GM21717 (cell line): Measurements from ENCODE around the gene USP8.
A peak's percentile ranks its signal among the peaks of the same experiment; 100 is the strongest.
"Not testable (repeated sequence)": the region's sequence is repeated elsewhere in the genome, so short reads cannot be mapped to it uniquely, and the experiment has no call there.

ENCODE experiments used
- ATAC-seq: cut with Tn5 transposase; IDR thresholded peaks from one replicate; pipeline ENCODE4 v1.9.1; 2021; ENCODE audit warnings: mild to moderate bottlenecking, moderate library complexity; ENCODE audit not compliant: unreplicated experiment

Gene USP8

DNA sequence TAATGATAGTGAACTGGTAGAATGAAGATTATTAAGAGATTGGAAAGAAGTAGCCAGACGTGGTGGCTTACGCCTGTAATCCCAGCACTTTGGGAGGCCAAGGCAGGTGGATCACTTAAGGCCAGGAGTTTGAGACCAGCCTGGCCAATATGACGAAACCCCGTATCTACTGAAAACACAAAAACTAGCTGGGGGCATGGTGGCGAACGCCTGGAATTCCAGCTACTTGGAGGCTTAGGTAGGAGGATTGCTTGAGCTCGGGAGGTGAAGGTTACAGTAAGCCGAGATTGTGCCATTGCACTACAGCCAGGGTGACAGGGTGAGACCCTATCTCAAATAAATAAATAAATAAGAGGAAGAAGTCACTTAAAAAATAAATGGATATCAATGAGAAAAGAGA lies 14.0 kb downstream of the USP8 start:
- ATAC-seq = no peak

- no peak for ATAC-seq
Observed at GRCh38 chr15:50440932-50441331, 16.7 kb downstream of the USP8 start.

DNA sequence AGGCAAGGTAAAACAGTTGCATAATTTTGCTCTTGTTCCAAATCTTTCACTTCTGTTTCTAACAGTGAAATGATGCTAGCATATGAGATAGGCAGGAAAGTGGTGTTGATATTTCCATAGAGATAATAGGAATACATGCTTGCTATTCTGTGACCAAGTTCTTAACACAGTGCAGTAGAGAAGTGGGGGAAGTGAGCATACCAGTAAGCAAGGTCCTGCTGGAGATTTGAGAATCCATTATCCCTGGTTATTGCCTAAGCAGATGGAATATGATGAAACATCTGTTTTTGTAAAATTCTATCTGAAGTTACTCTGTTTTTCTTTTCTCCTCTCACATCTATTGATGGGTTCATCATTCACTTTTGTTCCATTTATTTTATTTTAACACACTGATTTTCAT lies 28.7 kb downstream of the USP8 start:
- no peak for ATAC-seq

DNA sequence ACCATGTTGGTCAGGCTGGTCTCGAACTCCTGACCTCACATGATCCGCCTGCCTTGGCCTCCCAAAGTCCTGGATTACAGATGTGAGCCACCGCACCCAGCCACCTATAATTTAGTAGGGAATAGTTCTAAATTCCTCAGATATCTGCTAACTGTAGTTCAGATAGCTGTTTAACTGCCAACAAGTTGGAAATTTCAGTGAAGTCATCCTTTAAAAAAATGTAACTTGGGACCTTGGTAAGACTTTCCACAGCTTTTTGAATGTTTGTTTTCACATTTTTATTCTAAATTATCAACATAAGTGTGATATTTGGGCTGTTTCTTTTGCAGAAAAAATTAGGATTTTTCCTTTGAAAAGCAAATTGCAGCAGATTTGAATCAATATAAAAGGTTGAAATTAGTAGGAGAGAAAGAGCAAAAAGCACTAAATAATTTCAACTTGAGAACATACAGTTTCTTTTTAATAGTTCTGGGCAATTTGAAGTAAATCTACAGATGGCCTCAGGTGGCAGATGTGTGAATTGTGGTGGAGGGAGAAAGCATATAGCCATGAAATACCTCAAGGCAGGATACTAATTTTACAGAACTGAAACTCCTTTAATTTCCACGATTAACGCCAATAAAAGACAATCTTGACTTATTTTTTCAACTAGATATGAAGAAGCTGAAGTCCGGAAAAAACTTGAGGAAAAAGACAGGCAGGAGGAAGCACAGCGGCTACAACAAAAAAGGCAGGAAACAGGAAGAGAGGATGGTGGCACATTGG lies 34.3 kb downstream of the USP8 start:
- no peak for ATAC-seq

DNA sequence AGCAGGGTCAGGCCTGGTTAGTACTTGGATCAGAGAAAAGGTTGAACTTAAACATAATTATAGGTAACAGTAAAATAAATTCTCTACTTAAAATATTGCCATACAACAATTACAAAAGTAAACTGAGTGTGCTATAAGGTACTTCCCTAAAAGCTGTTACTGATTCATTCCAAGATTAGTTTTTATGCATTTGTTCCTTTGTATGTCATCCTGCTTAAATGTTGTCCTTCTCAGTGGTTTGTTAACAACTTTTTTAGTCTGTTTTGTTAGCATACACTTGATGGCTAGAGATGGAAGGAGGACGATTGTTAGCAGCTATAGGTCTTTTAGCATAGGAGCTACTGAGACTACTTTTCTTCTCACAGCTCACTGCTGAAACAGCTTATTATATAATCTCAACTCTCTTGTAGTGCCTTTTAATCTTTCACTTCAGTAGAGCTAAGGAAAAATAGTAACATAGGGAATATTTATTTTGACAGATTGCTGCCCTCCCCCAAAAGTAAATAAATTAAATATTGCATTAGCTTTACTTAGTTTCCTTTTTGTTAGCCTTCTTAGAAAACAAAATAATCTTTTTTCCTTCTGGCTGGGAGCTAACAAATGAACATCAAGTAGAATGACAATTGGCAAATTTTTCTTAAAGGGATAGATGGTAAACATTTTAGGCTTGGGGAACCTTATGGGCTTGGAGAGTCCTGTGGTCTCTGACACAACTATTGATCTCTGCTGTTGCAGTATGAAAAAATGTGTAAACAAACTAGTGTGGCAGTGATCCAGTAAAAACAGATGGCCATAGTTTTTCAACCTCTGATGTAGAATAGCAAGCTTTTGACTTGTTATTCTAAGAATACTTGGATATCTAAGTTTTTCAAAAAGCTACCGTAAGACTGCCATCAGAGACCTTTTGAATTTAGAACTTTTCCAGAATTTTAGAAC lies 39.5 kb downstream of the USP8 start:
- no peak for ATAC-seq

DNA sequence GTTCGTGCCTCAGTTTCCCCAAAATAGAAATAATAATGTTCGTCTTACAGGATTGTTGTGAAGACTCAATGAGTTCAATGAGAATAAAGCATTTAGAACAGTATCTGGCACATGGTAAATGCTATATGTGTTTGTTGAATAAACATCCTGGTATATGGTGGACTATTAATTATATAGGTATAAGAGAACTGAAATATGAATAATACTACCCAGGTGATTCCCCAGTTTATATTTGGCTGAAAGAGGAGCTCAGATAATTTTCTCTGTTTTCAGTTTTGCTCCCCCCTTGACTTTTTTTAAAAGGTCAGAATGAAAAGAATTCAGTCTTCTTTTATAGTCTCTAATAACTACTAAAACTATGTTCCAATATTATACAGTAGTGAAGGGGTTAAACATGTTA lies 46.9 kb downstream of the USP8 start:
- no peak for ATAC-seq

DNA sequence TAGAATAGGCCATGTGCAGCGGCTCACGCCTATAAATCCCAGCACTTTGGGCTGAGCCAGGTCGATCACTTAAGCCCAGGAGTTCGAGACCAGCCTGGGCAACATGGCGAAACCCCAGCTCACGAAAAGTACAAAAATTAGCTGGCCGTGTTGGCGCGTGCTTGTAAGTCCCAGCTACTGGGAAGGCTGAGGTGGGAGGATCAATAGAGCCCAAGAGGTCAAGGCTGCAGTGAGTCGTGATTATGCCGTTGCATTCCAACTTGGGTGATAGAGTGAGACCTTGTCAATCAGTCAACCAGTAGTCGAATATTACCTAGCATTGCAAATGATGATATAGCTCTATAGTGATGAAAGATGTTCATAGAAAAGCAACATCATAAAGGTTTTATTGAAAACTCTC lies 51.9 kb downstream of the USP8 start:
- ATAC-seq = no peak

DNA sequence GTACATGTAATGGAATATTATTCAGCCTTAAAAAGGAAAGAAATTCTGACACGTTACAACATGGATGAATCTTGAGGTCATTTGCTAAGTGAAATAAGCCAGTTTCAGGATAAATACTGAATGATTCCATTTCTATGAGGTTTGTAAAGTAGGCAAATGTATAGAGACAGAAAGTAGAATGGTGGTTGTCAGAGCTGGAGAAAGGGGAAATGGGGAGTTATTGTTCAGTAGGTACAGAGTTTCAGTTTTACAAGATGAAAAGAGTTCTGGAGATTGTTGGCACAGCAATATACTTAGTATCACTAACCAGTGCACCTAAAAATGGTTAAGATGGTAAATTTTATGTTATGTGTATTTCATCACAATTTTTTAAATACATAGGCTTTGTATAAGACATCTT lies 60.6 kb downstream of the USP8 start:
- ATAC-seq = peak; percentile 69

- ATAC-seq = no peak
Observed at GRCh38 chr15:50485389-50485788, 61.2 kb downstream of the USP8 start.

GRCh38 chr15:50487287-50487686 lies 63.1 kb downstream of the USP8 start:
- no peak for ATAC-seq

DNA sequence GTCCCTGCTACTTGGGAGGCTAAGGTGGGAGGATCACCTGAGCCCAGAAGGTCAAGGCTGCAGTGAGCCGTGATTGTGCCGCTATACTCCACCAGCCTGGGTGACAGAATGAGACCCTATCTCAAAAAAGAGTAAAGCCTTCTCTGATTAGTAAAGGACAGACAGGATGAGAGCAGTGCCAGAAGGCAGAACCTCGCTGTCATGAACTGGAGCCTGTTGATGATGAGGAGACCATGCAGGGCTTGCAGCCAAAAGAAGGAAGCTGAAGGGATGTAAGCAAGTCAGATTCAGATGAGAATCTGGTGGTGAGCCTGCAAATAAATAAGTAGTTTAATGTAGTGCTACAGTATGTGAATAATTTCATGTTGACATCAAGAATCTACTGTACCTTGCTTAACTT lies 69.4 kb downstream of the USP8 start:
- ATAC-seq = no peak

DNA sequence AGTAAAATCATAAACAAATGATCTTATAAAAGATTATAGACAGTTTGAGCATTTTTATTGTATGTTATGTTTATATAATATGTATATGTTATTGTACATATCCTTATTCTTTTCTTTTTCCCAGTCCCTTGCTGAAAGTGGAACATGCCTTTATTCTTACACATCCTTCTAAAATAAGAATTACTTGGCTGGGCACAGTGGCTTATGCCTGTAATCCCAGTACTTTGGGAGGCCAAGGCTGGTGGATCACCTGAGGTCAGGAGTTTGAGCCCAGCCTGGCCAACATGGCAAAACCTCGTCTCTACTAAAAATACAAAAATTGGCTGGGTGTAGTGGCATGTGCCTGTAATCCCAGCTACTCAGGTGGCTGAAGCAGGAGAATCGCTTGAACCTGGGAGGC lies 70.3 kb downstream of the USP8 start:
- ATAC-seq = not testable (repeated sequence)

GRCh38 chr15:50496692-50497091 lies 72.5 kb downstream of the USP8 start:
- ATAC-seq = no peak

DNA sequence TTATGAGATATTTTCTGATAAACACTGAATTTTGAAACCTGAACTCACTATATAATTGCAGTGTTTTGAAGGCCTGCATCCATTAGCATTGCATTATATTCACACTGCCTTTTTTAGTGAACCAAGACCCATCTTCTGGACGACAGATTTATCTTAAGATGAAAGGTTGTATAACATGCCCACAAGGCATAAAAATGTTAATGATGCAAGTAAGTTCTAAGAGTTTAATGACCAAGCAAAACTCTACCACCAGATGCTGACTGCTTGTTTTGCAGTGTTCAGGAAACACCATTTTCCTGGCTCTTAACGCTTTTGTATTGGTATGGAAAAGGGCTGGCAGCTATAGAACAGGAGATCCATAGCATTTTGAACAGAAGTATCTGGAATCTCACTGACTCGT lies 76.1 kb downstream of the USP8 start:
- no peak for ATAC-seq

- ATAC-seq = no peak
Observed at GRCh38 chr15:50501815-50502214, 77.6 kb downstream of the USP8 start.

DNA sequence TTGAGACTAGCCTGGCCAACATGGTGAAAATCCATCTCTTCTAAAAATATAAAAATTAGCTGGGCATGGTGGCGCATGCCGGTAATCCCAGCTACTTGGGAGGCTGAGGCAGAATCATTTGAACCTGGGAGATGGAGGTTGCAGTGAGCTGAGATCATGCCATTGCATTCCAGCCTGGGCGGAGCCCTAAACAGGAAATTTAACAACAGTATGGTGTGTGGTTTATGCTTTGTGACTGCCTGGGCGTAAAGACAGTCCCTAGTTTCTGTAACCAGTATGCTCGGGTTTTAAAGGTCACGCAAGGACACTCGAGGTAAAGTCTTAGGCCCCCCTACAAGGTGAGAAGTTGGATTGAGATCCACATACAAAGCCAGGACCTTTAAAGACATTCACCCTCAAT lies 78.9 kb downstream of the USP8 start:
- no peak for ATAC-seq

GRCh38 chr15:50505656-50506055 lies 81.5 kb downstream of the USP8 start:
- not testable (repeated sequence) for ATAC-seq

DNA sequence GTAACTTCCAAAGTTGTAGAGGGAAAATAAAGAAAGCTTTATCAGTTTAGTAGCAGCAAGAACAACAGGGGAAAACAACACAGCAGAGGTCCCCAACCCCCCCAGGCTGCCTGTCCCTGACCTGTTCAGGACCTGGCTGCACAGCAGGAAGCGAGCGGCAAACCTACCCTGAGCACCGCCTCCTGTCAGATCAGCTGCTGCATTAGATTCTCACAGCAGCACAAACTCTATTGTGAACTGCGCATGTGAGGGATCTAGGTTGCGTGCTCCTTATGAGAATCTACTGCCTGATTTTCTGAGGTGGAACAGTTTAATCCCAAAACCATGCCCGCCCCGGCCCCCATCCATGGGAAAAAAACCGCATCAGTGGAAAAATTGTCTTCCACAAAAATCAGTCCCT lies 81.9 kb downstream of the USP8 start:
- ATAC-seq = no peak

GRCh38 chr15:50513001-50513400 lies 88.8 kb downstream of the USP8 start:
- no peak for ATAC-seq

- no peak for ATAC-seq
Observed at GRCh38 chr15:50519740-50520425, 95.7 kb downstream of the USP8 start.

GRCh38 chr15:50523851-50524251 lies 99.6 kb downstream of the USP8 start:
- ATAC-seq = no peak

DNA sequence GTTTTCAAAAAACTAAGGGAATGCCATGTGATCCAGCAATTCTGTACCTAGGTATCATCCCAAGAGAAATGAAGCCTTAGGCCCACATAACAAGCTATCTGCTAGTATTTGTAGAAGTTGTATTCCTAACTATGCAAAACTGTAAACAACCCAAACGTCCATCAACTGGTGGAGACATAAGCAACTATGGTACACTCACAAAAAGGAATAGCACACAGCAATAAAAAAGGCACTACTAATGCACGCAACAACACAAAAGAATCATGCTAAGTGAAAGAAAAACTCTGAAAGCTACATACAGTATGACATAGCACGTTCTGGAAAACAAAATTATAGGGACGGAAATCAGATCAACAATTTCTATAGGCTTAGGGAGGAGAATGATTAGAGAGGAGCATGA lies 107.0 kb downstream of the USP8 start:
- no peak for ATAC-seq
